Measurements from ENCODE around the gene CTTNBP2. TPM values are rescaled to one million over a fixed set of nuclear protein-coding genes. Genes with fewer than 3 reads are reported as not detected.

Gene CTTNBP2
- total RNA-seq, 1 donor from 2014 or later = 1.8 TPM

GRCh38 chr7:117839507-117839906 is 33.7 kb downstream of the CTTNBP2 start:
- H3K4me3 ChIP-seq (ENCODE audit: low read depth, low read length) = no peak overlapping the region
- TF ChIP-seq CTCF (conservative IDR thresholded peaks at IDR 0.05; ENCODE audit: low read depth, low read length) = no peak
- no peak for DNase-seq (ENCODE audit: low read depth)

- no peak for DNase-seq (ENCODE audit: low read depth)
- no peak overlapping the region for H3K4me3 ChIP-seq (ENCODE audit: low read depth, low read length)
- no peak for TF ChIP-seq CTCF (conservative IDR thresholded peaks at IDR 0.05; ENCODE audit: low read depth, low read length)
Observed at GRCh38 chr7:117837841-117838240, 35.4 kb downstream of the CTTNBP2 start.

GRCh38 chr7:117835016-117835664 is 38.1 kb downstream of the CTTNBP2 start:
- peak; percentile 23 for TF ChIP-seq CTCF (conservative IDR thresholded peaks at IDR 0.05; ENCODE audit: low read depth, low read length)
- no peak for DNase-seq (ENCODE audit: low read depth)
- no peak overlapping the region for H3K4me3 ChIP-seq (ENCODE audit: low read depth, low read length)

- no peak for TF ChIP-seq CTCF (conservative IDR thresholded peaks at IDR 0.05; ENCODE audit: low read depth, low read length)
- H3K4me3 ChIP-seq (ENCODE audit: low read depth, low read length) = no peak overlapping the region
- DNase-seq (ENCODE audit: low read depth) = no peak
Observed at GRCh38 chr7:117830422-117830954, 42.8 kb downstream of the CTTNBP2 start.

- no peak overlapping the region for H3K4me3 ChIP-seq (ENCODE audit: low read depth, low read length)
- TF ChIP-seq CTCF (conservative IDR thresholded peaks at IDR 0.05; ENCODE audit: low read depth, low read length) = no peak
- no peak for DNase-seq (ENCODE audit: low read depth)
Observed at GRCh38 chr7:117829450-117830117, 43.7 kb downstream of the CTTNBP2 start.

GRCh38 chr7:117828825-117829224 is 44.4 kb downstream of the CTTNBP2 start:
- TF ChIP-seq CTCF (conservative IDR thresholded peaks at IDR 0.05; ENCODE audit: low read depth, low read length) = no peak
- no peak for DNase-seq (ENCODE audit: low read depth)
- H3K4me3 ChIP-seq (ENCODE audit: low read depth, low read length) = no peak overlapping the region
